OCI-LY1 (cell line): ENCODE data around the gene PAX8.

Experiments used
- EZH2 ChIP-seq: fragments of 200-600 bp; sonication (generic), shearing (Covaris generic); IDR thresholded peaks from 2 replicates; pipeline ENCODE4 v1.8.0; 2017; ENCODE audit warnings: borderline replicate concordance, mixed run types, mild to moderate bottlenecking, antibody characterized with exemption, low read length, moderate library complexity, mixed read lengths
- TF ChIP-seq, protein P1 (sequence below): fragments of 200-600 bp; sonication (generic), shearing (Covaris generic); IDR thresholded peaks from 2 replicates; pipeline ENCODE4 v1.5.1; 2017; ENCODE audit warnings: mild to moderate bottlenecking, antibody characterized with exemption, low read length, moderate library complexity, mixed read lengths

DNA sequence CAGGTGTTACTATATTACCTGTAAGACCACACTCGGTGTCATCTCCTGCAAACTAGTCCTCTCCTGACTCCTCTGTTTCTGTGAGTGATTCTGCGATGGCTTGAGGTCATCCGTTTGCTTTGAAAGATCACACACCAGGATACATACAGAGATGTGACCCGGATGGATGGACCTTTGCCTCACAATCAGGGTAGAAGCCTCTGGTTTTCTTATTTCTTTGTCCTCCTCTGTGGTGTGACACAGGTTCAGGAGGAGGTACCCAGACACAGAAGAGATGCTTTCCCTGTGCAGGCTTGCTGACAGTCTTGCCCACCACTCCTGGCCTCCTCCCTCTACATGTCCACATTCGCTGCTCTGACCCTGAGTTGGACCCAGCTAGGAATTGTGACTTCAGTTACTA, 70.3 kb downstream of the PAX8 start:
- TF ChIP-seq, protein P1, sequence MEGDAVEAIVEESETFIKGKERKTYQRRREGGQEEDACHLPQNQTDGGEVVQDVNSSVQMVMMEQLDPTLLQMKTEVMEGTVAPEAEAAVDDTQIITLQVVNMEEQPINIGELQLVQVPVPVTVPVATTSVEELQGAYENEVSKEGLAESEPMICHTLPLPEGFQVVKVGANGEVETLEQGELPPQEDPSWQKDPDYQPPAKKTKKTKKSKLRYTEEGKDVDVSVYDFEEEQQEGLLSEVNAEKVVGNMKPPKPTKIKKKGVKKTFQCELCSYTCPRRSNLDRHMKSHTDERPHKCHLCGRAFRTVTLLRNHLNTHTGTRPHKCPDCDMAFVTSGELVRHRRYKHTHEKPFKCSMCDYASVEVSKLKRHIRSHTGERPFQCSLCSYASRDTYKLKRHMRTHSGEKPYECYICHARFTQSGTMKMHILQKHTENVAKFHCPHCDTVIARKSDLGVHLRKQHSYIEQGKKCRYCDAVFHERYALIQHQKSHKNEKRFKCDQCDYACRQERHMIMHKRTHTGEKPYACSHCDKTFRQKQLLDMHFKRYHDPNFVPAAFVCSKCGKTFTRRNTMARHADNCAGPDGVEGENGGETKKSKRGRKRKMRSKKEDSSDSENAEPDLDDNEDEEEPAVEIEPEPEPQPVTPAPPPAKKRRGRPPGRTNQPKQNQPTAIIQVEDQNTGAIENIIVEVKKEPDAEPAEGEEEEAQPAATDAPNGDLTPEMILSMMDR = no peak
- TF ChIP-seq EZH2 = no peak
